ENCODE measurements around the gene VCAM1.
"Not testable (repeated sequence)": the region's sequence is repeated elsewhere in the genome, so short reads cannot be mapped to it uniquely, and the experiment has no call there.

VCAM1 gene

GRCh38 chr1:100719490-100719889 lies at the start of gene VCAM1:
VCAM1 (plus strand) TSS chr1:100719742; CDS start chr1:100719861, 119 bp downstream.
- H3K4me3 ChIP-seq (ENCODE audit: low read depth, low read length) = no peak within 1 kb of the TSS

GRCh38 chr1:100670083-100670482 lies 49.5 kb upstream of the VCAM1 start:
- H3K4me3 ChIP-seq (ENCODE audit: low read depth, low read length) = no peak overlapping the region

DNA sequence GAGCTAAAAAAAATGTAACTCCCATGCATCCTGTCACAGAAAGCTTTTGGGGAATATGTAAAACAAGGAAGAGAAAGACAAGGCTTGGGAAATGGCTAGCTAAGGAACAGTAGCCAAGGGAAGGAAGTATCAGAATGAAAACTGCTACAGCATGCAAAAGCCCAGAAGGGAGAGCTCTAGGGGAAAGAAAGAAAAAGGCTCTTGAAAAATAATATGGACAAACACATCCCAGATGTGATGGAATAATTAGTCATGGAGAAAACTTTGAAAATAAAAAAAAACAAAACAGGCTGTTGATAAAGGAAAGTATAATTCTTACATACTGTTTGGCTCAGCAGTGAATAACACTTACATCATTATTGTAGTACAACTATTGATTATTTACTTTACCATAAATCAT lies 47.9 kb upstream of the VCAM1 start:
- no peak overlapping the region for H3K4me3 ChIP-seq (ENCODE audit: low read depth, low read length)

GRCh38 chr1:100683448-100684349 lies 35.8 kb upstream of the VCAM1 start:
- no peak overlapping the region for H3K4me3 ChIP-seq (ENCODE audit: low read depth, low read length)

DNA sequence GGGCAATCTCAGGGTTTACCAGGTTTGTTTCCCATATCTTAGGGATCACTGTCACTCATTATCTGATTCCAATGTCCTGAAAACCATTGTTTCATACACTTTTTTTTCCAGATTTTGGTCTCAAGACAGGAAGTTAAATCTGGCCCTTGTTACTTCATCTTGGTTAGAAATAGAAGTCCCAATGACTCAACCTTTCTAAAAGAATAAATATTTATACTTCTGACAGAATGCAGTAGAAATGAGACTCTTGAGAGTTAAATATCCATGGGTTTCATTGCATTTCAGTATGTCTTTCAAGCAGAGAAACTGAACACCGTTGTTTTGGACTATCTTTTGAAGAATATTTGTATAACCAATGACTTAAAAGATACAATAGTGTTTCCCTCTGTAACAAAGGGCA lies 19.8 kb upstream of the VCAM1 start:
- no peak overlapping the region for H3K4me3 ChIP-seq (ENCODE audit: low read depth, low read length)

GRCh38 chr1:100700586-100700985 lies 19.0 kb upstream of the VCAM1 start:
- H3K4me3 ChIP-seq (ENCODE audit: low read depth, low read length) = no peak overlapping the region

- no peak overlapping the region for H3K4me3 ChIP-seq (ENCODE audit: low read depth, low read length)
Observed at GRCh38 chr1:100703052-100703451, 16.5 kb upstream of the VCAM1 start.

GRCh38 chr1:100703716-100704115 lies 15.8 kb upstream of the VCAM1 start:
- no peak overlapping the region for H3K4me3 ChIP-seq (ENCODE audit: low read depth, low read length)

GRCh38 chr1:100704473-100704872 lies 15.1 kb upstream of the VCAM1 start:
- no peak overlapping the region for H3K4me3 ChIP-seq (ENCODE audit: low read depth, low read length)

DNA sequence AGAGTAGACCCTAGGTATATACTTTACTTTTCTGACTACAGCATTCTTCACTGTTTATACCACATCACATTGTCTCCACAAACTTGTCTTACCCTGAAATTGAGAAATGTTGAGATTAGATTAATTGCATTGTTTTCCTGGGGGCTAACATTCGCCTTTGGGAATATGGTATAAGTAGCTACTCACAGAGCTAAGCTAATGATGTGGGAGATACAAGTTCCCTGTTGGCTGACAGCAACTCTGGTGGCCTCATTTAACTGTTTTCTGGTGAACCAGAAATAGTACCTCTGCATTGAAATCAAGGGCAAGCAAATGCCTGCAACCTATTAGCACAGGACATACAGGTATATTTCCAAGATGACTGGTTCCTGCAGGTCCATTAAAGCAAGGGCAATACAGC lies 13.2 kb upstream of the VCAM1 start:
- no peak overlapping the region for H3K4me3 ChIP-seq (ENCODE audit: low read depth, low read length)

GRCh38 chr1:100706856-100707255 lies 12.7 kb upstream of the VCAM1 start:
- no peak overlapping the region for H3K4me3 ChIP-seq (ENCODE audit: low read depth, low read length)

GRCh38 chr1:100708476-100709062 lies 11.0 kb upstream of the VCAM1 start:
- H3K4me3 ChIP-seq (ENCODE audit: low read depth, low read length) = no peak overlapping the region

DNA sequence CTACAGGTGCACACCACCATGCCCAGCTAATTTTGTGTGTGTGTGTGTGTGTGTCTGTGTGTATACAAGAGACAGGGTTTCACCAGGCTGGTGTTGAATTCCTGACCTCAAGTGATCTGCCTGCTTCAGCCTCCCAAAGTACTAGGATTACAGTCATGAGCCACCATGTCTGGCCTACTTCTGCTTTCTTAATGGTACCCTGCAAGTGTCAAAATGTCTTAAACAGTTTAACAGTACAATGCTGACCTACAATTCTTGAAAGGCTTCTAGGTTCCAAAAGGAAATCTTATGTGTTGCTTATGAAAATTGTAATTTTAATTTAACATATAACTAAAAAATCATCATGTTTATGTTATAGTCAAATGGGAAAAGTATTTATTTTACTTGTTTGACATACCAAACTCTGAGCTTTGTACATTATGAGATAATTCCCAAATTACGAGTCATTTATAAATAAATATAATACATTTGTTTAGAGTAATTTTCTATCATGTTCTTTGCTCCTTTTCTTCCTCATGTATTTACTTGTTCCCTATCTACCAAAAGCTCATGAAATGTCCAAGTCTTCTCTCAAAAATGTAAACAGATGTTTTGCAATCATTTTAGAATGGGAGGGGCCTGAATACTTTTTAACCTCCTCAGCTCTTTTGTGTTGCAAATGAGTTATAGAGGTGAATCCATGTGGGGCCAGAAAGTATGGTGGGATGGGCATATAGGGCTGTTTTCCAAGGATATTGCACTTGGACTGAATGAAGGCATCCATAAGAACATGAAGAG lies 8.4 kb upstream of the VCAM1 start:
- H3K4me3 ChIP-seq (ENCODE audit: low read depth, low read length) = no peak overlapping the region

DNA sequence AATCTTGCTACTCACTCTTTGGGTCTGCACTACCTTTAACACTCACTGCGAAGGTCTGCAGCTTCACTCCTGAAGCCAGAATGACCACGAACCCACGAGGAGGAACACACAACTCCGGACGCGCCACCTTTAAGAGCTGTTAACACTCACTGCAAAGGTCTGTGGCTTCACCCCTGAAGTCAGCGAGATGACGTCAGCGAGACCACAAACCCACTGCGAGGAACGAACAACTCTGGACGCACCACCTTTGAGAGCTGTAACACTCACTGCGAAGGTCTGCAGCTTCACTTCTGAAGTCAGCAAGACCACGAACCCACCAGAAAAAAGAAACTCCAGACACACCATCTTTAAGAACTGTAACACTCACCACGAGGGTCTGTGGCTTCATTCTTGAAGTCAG lies 6.5 kb upstream of the VCAM1 start:
- H3K4me3 ChIP-seq (ENCODE audit: low read depth, low read length) = not testable (repeated sequence)

DNA sequence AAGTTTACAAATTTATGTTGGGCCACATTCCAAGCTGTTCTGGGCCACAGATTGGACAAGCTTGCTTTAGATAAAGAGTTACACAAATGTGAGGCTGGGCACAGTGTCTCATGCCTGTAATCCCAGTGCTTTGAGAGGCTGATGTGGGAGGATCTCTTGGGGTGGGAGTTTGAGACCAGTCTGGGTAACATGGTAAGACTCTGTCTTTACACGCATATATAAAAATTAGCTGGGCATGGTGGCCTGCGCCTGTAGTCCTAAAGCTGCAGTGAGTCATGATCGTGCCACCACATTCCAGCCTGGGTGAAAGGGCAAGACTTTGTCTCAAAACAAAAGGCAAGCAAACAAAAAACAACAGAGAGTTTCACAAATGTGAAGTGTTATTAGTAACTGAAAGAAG lies 5.9 kb upstream of the VCAM1 start:
- H3K4me3 ChIP-seq (ENCODE audit: low read depth, low read length) = no peak overlapping the region

DNA sequence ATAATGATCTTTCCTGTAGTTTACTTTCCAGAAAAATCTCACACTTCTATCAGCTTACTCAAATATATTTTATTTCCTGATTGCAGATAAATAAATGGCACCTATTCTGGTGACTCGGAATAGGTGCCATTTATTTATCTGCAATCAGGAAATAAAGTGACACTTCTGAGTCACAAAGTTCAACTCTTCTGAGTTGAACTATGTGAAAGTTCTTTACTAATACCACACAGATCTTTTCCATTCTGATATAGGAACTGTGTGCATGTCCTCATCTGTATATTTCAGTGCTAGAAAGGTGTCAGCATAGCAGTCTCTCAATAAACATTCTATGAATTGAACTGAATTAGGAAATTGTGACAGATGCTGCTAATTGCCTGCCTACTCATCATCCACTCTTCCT lies 4.9 kb upstream of the VCAM1 start:
- no peak overlapping the region for H3K4me3 ChIP-seq (ENCODE audit: low read depth, low read length)

- no peak overlapping the region for H3K4me3 ChIP-seq (ENCODE audit: low read depth, low read length)
Observed at GRCh38 chr1:100717218-100717617, 2.3 kb upstream of the VCAM1 start.

- no peak overlapping the region for H3K4me3 ChIP-seq (ENCODE audit: low read depth, low read length)
Observed at GRCh38 chr1:100718581-100718980, 961 bp upstream of the VCAM1 start.

DNA sequence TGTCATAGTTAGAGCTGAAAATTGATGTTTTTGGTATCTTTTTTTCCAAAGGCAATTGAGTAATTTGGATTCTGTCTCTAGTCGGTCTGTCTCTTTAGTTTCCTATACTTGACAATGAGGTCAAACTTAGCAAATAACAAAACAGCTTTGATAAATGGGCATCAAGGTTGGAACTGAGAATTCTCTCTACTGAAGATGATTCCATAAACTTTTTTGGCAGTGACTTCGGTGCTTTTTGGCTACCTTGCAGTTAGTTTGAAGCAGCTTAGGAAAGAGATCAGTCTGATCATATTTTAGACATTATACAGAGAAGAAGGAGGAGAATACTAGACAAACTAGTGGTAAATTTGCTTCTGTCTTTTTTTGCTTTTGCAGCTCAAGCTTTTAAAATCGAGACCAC lies 559 bp downstream of the VCAM1 start:
- H3K4me3 ChIP-seq (ENCODE audit: low read depth, low read length) = no peak overlapping the region

DNA sequence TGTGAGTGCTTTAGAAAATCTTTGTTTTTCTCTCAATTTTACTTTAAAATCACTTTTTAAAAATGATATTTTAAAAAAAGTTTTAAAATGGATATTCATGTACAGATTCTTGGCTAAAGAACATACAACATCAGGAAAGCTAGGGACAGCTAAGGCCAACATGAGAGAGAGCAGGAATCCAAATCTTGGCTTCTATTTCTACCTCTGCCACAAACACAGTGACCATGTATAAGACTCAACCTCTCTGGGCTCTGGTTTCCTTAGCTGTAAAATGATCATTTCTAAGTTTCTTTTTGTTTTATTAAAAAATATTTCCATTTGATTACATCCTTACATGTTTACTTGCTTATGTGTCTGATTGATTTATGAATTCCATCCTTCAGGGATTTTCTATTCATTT lies 1.2 kb downstream of the VCAM1 start:
- no peak overlapping the region for H3K4me3 ChIP-seq (ENCODE audit: low read depth, low read length)

GRCh38 chr1:100721526-100722207 lies 2.1 kb downstream of the VCAM1 start:
- no peak overlapping the region for H3K4me3 ChIP-seq (ENCODE audit: low read depth, low read length)

All from iPS-11a (cell line).